Stimulated activated CD4-positive, alpha-beta T cell treated with anti-CD3 and anti-CD28 coated beads, Interleukin-1b, Interleukin-23, amount 100 ng/mL, for 24 hours (primary cell): ENCODE data around the gene TMEFF2.

ENCODE experiments used
- DNase-seq, 4 experiments: peaks; one replicate each; pipeline ENCODE4 v3.0.0-alpha.2; 2020; ENCODE audit warnings: low read depth in 4 of 4, low spot score in 1 of 4

The TMEFF2 gene

GRCh38 chr2:191908874-191909273 is 285.9 kb downstream of the TMEFF2 start:
- no peak for DNase-seq

DNA sequence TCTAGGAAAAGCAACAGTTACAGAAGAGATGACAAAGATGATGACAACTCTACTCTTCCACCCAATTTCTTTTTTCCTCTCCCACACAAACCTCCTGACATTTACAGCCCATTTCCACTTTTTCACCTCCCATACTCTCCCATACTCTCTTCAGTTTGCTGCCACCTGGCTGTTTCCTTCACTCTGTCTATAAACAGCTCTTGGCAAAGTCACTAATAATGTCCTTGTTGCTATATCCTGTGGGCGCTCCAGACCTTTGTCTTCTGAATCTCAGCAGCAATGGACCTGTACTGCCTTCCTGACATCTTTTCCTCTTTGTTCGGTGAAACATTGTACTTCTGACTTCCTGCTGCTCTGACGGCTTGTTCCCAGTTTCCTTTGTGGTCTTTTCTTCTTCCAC is 287.2 kb downstream of the TMEFF2 start:
- DNase-seq: no peak

DNA sequence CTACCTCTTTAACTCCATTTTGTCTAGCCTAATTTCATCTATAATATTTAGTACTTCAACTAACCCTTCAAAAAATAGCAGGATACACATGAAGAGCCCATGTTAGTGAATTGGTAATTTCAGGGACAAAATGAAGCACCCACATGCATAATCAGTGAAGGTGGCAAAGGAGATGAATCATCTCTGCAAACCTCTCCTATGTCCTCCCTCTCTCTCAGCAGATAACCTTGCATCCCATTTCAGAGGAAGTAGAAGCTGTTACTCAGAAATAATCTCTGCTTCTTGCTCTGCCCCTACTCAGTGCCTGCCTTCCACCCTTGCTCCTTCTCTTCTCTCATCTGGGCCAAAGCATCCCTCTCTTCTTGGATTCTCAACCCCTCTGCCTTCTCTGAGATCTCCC is 287.6 kb downstream of the TMEFF2 start:
- DNase-seq: no peak

GRCh38 chr2:191905336-191905735 is 289.4 kb downstream of the TMEFF2 start:
- DNase-seq: no peak

DNA sequence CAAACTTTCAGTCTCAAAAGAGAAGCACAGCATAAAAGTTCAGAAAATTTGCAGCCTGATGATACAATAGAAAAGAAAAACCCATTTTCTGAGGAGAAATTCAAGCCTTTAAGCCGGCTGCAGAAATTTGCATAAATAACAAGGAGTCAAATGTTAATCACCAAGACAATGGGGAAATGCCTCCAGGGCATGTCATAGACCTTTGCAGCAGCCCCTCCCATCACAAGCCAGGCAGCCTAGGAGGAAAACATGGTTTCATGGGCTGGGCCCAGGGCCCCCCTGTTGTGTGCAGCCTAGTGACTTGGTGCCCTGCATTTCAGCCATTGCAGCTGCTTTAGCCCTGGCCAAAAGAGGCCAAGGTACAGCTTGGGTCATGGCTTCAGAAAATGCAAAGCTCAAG is 293.7 kb downstream of the TMEFF2 start:
- DNase-seq: no peak

GRCh38 chr2:191899410-191899809 is 295.3 kb downstream of the TMEFF2 start:
- no peak for DNase-seq
